ENCODE data around the gene PGM5. TPM values are rescaled to one million over a fixed set of nuclear protein-coding genes. Genes with fewer than 3 reads are reported as not detected.

Gene PGM5
- total RNA-seq, 1 donor from 2014 or later: not detected

- Mint-ChIP-seq H3K27ac (ENCODE audit: unreplicated experiment) (no peak overlapping the region), H3K9me3 (ENCODE audit: unreplicated experiment) (peaks cover 2% of the 10 kb centered on the region), H3K27me3 (ENCODE audit: unreplicated experiment) (no peaks in the 10 kb centered on the region), H3K36me3 (ENCODE audit: unreplicated experiment) (no peaks in the 10 kb centered on the region), H3K4me1 (ENCODE audit: low read depth, unreplicated experiment) (no peaks in the 10 kb centered on the region), H3K4me3 (ENCODE audit: unreplicated experiment) (no peak overlapping the region)
- no peak for DNase-seq
- TF ChIP-seq, protein P1, sequence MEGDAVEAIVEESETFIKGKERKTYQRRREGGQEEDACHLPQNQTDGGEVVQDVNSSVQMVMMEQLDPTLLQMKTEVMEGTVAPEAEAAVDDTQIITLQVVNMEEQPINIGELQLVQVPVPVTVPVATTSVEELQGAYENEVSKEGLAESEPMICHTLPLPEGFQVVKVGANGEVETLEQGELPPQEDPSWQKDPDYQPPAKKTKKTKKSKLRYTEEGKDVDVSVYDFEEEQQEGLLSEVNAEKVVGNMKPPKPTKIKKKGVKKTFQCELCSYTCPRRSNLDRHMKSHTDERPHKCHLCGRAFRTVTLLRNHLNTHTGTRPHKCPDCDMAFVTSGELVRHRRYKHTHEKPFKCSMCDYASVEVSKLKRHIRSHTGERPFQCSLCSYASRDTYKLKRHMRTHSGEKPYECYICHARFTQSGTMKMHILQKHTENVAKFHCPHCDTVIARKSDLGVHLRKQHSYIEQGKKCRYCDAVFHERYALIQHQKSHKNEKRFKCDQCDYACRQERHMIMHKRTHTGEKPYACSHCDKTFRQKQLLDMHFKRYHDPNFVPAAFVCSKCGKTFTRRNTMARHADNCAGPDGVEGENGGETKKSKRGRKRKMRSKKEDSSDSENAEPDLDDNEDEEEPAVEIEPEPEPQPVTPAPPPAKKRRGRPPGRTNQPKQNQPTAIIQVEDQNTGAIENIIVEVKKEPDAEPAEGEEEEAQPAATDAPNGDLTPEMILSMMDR (IDR thresholded peaks at IDR 0.05; ENCODE audit: partially characterized antibody, unreplicated experiment): no peak
Observed at GRCh38 chr9:68574150-68574549, 217.7 kb downstream of the PGM5 start.

DNA sequence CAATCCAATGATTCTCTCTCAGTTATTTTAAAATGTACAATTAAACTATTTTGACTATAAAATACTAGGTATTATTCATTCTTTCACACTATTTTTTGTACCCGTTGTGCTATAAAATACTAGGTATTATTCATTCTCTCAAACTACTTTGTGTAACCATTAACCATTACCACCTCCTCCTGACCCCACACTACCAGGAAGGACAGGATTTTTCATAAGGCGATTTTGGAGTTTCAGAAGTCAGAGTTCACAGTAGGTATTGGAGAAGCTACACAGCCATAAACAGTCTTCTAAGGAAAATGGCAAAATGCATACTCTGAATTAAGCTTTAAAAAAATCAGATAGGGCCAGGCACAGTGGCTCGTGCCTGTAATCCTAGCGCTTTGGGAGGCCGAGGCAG is 219.4 kb downstream of the PGM5 start:
- H3K4me3 Mint-ChIP-seq (ENCODE audit: unreplicated experiment): no peak overlapping the region
- DNase-seq: no peak
- no peaks in the 10 kb centered on the region for H3K9me3 Mint-ChIP-seq (ENCODE audit: unreplicated experiment)
- no peaks in the 10 kb centered on the region for H3K4me1 Mint-ChIP-seq (ENCODE audit: low read depth, unreplicated experiment)
- H3K27ac Mint-ChIP-seq (ENCODE audit: unreplicated experiment): no peak overlapping the region
- TF ChIP-seq, protein P1 (IDR thresholded peaks at IDR 0.05; ENCODE audit: partially characterized antibody, unreplicated experiment): no peak
- no peaks in the 10 kb centered on the region for H3K27me3 Mint-ChIP-seq (ENCODE audit: unreplicated experiment)
- H3K36me3 Mint-ChIP-seq (ENCODE audit: unreplicated experiment): no peaks in the 10 kb centered on the region

DNA sequence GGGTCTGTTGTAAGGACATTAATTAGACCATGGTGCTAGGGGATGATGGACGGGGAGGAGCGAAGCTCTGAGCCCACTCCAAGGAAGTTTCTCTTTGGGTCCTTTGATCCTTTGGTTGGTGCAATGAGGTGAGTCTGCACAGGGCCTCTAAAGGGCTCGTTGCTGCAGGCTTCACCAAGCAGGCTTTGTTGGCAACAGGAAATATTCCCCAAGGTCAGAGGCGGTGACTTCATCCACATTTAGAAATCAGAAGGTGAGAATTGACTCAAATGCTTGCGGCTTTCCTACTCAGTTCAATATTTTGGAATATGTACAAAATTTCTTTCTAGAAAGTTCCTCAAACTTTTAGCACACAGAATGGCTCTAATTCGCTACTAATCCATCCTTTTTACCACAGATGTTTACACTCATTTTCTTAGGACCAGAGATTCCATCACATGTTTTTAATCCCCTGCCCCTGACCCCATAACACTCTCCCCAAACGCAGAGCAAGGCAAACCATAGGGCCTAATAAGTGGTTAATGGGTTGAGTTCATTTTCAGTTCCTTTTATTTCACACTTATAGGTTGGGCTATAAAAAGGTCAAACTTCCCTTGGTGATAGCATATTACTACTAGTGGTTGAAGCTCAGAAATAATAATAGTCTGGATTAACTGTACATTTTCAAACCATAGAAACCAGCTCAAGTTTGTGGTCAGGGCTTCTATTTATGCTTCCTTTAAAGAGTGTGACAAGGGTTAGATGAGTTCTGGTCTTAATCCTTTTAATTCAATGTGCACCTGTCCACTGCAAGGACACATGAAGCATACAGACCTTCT is 221.6 kb downstream of the PGM5 start:
- Mint-ChIP-seq H3K9me3 (ENCODE audit: unreplicated experiment) (no peaks in the 10 kb centered on the region), H3K4me1 (ENCODE audit: low read depth, unreplicated experiment) (no peaks in the 10 kb centered on the region), H3K4me3 (ENCODE audit: unreplicated experiment) (no peak overlapping the region), H3K27me3 (ENCODE audit: unreplicated experiment) (no peaks in the 10 kb centered on the region), H3K36me3 (ENCODE audit: unreplicated experiment) (no peaks in the 10 kb centered on the region), H3K27ac (ENCODE audit: unreplicated experiment) (no peak overlapping the region)
- DNase-seq: no peak
- TF ChIP-seq, protein P1 (IDR thresholded peaks at IDR 0.05; ENCODE audit: partially characterized antibody, unreplicated experiment): no peak

Other genes starting within 250 kb of the PGM5 start
- 16.0 TPM for gene ZNG1C, start 114.6 kb upstream of the PGM5 start, total RNA-seq (ENCODE audit: unreplicated experiment)
- 0.27 TPM for gene FOXD4L3, start 53.7 kb upstream of the PGM5 start, total RNA-seq (ENCODE audit: unreplicated experiment)
- not detected for gene TMEM252, start 184.3 kb downstream of the PGM5 start, total RNA-seq (ENCODE audit: unreplicated experiment)

Measured in glutamatergic neuron (in vitro differentiated cells).